CD4-positive, alpha-beta T cell treated with Interleukin-12 subunit alpha and Interleukin-12 subunit beta, for 1 hour (primary cell): ENCODE results near the gene DYNC1I2.

Source experiments
- DNase-seq: peaks from one replicate; pipeline ENCODE4 v3.0.0-alpha.2; 2020

Gene DYNC1I2

GRCh38 chr2:171785450-171785849 is 98.2 kb downstream of the DYNC1I2 start:
- DNase-seq = no peak

GRCh38 chr2:171787333-171788072 is 100.2 kb downstream of the DYNC1I2 start:
- DNase-seq = no peak

- DNase-seq = no peak
Observed at GRCh38 chr2:171788316-171788993, 101.2 kb downstream of the DYNC1I2 start.

- DNase-seq = no peak
Observed at GRCh38 chr2:171789956-171790355, 102.7 kb downstream of the DYNC1I2 start.

- no peak for DNase-seq
Observed at GRCh38 chr2:171791361-171791760, 104.1 kb downstream of the DYNC1I2 start.

- no peak for DNase-seq
Observed at GRCh38 chr2:171792157-171792556, 104.9 kb downstream of the DYNC1I2 start.

GRCh38 chr2:171792886-171793580 is 105.8 kb downstream of the DYNC1I2 start:
- DNase-seq = no peak

GRCh38 chr2:171793691-171794678 is 106.7 kb downstream of the DYNC1I2 start:
- DNase-seq = no peak

- DNase-seq = no peak
Observed at GRCh38 chr2:171794918-171795317, 107.6 kb downstream of the DYNC1I2 start.
